ENCODE results near the gene VANGL1.

DNA sequence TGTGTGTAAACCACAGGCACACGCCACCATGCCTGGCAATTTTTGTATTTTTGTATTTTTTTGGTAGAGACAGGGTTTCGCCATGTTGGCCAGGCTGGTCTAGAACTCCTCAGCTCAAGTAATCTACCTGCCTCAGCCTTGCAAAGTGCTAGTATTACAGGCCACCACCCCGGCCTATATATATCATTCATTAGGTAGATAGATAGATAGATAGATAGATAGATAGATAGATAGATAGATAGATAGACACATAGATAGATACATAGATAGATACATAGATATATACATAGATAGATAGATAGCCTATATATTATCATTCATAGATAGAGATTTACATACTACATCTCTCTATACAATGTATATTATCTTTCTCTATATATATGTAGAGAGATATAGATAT lies 46.0 kb downstream of the VANGL1 start:
- TF ChIP-seq POLR2AphosphoS5 (IDR thresholded peaks at IDR 0.05; ENCODE audit: low read depth, low read length) (no peak), TAF1 (IDR thresholded peaks at IDR 0.05; ENCODE audit: low read depth, low read length) (no peak), POLR2A (IDR thresholded peaks at IDR 0.05; ENCODE audit: low read depth, low read length) (no peak), POU2F2 (IDR thresholded peaks at IDR 0.05; ENCODE audit: low read depth, low read length) (no peak)

All from GM12891 (cell line).